ENCODE measurements around the gene ARHGAP40.

DNA sequence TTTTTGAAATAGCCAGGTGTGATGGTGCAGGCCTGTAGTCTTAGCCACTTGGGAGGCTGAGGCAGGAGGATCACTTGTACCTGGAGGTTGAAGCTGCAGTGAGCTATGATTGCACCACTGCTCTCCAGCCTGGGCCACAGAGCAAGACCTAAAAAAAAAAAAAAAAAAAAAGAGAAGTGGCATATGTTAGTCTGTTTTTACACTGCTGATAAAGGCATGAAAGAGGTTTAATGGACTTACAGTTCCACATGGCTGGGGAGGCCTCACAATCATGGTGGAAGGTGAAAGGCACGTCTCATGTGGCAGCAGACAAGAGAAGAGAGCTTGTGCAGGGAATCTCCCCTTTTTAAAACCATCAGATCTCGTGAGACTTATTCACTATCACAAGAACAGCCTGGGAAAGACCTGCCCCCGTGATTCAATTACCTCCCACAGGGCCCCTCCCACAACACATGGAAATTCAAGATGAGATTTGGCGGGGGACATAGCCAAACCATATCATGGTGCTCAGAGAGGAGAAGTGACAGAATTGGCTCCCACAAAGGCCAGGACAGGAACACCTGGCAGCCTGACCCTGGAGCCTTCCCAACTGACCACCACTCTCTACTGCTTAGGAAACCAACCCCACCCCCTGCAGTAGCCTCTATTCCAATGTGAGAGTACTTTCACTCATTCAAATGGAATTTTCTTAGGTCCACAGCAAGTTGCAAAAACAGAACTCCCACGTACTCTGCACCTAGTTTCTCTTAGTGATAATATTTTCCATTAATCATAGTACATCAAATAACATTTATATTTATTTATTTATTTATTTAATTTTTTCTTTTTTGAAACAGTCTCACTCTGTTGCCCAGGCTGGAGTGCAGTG, 29.8 kb downstream of the ARHGAP40 start:
- TF ChIP-seq POLR2A (IDR thresholded peaks at IDR 0.05) (no peak), EP300 (IDR thresholded peaks at IDR 0.05) (no peak)
- TF ChIP-seq, protein P1, sequence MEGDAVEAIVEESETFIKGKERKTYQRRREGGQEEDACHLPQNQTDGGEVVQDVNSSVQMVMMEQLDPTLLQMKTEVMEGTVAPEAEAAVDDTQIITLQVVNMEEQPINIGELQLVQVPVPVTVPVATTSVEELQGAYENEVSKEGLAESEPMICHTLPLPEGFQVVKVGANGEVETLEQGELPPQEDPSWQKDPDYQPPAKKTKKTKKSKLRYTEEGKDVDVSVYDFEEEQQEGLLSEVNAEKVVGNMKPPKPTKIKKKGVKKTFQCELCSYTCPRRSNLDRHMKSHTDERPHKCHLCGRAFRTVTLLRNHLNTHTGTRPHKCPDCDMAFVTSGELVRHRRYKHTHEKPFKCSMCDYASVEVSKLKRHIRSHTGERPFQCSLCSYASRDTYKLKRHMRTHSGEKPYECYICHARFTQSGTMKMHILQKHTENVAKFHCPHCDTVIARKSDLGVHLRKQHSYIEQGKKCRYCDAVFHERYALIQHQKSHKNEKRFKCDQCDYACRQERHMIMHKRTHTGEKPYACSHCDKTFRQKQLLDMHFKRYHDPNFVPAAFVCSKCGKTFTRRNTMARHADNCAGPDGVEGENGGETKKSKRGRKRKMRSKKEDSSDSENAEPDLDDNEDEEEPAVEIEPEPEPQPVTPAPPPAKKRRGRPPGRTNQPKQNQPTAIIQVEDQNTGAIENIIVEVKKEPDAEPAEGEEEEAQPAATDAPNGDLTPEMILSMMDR (IDR thresholded peaks at IDR 0.05) = no peak
